Caco-2 (cell line): ENCODE results near the gene RPN2. TPM values are rescaled to one million over a fixed set of nuclear protein-coding genes. Genes with fewer than 3 reads are reported as not detected.

ENCODE experiments used
- BruUV-seq: library from RNA; stranded (reverse); fragments of 400-500 nt; replicated peaks from 2 replicates; lab custom pipeline; 2021; lab: Mats Ljungman, UMichigan
- CTCF ChIA-PET: fragments of 300-600 bp; sonication (Branson Sonifier 250); formaldehyde crosslinking; loops from one replicate; lab custom pipeline; 2022; ENCODE audit warnings: antibody characterized with exemption; lab: Charles Lee
- POLR2A ChIA-PET: fragments of 300-600 bp; sonication (Branson Sonifier 250); formaldehyde crosslinking; loops from one replicate; lab custom pipeline; 2022; ENCODE audit warnings: antibody characterized with exemption; lab: Charles Lee
- DNase-seq, 2 experiments: peaks; one replicate each; pipeline versions ENCODE4 v3.0.0 to v3.0.0-alpha.2; 2020 to 2022
- H3K27me3 ChIP-seq: replicated peaks from 2 replicates; pipeline ENCODE4 v1.6.0; 2011; ENCODE audit warnings: low read length; ENCODE audit not compliant: control insufficient read depth, insufficient read depth
- H3K36me3 ChIP-seq: 2 replicates; pipeline ENCODE4 v1.5.1; 2011; ENCODE audit warnings: low read length; ENCODE audit not compliant: control insufficient read depth, insufficient read depth
- H3K4me1 ChIP-seq: fragments of 250-450 bp; sonication (Bioruptor Pico); 2 replicates; pipeline ENCODE4 v1.5.1; 2020; ENCODE audit warnings: mild to moderate bottlenecking
- H3K4me3 ChIP-seq: 2 replicates; pipeline ENCODE4 v1.5.1; 2011; ENCODE audit warnings: low read depth, mild to moderate bottlenecking, control low read depth, low read length
- H3K9me3 ChIP-seq: fragments of 250-450 bp; sonication (Bioruptor Pico); 2 replicates; pipeline ENCODE4 v1.5.1; 2020; ENCODE audit warnings: mild to moderate bottlenecking, moderate library complexity
- H3K27ac Mint-ChIP-seq: one replicate; pipeline ENCODE4 v1.8.0; 2022; ENCODE audit warnings: mixed read lengths; ENCODE audit not compliant: unreplicated experiment
- H3K27me3 Mint-ChIP-seq: one replicate; pipeline ENCODE4 v1.8.0; 2022; ENCODE audit warnings: mixed read lengths; ENCODE audit not compliant: insufficient read depth, unreplicated experiment
- H3K36me3 Mint-ChIP-seq: one replicate; pipeline ENCODE4 v1.8.0; 2022; ENCODE audit warnings: mild to moderate bottlenecking, mixed read lengths; ENCODE audit not compliant: insufficient read depth, unreplicated experiment
- H3K4me1 Mint-ChIP-seq: one replicate; pipeline ENCODE4 v1.8.0; 2022; ENCODE audit warnings: low read depth, mixed read lengths; ENCODE audit not compliant: unreplicated experiment
- H3K4me3 Mint-ChIP-seq: one replicate; pipeline ENCODE4 v1.8.0; 2022; ENCODE audit warnings: mild to moderate bottlenecking, moderate library complexity, mixed read lengths; ENCODE audit not compliant: unreplicated experiment
- H3K9me3 Mint-ChIP-seq: one replicate; pipeline ENCODE4 v1.8.0; 2022; ENCODE audit warnings: mixed read lengths; ENCODE audit not compliant: unreplicated experiment
- CTCF ChIP-seq, 2 experiments: fragments of 200-600 bp in 1 of 2; IDR thresholded peaks; 1 replicate in 1 of 2; 2 replicates in 1 of 2; pipeline versions ENCODE4 v1.5.1 to v1.8.0; 2011 to 2022; ENCODE audit warnings: antibody characterized with exemption in 1 of 2, control low read depth in 1 of 2, inconsistent platforms in 1 of 2, low read depth in 1 of 2, low read length in 1 of 2, mild to moderate bottlenecking in 1 of 2, moderate library complexity in 1 of 2; ENCODE audit not compliant: insufficient read depth in 1 of 2, severe bottlenecking in 1 of 2, unreplicated experiment in 1 of 2
- intact Hi-C: fragments of 100-400 bp; cut with micrococcal nuclease; formaldehyde crosslinking; loops from one replicate; pipeline ENCODE4 v1.10.0; 2022; ENCODE audit not compliant: unreplicated experiment
- total RNA-seq: library from RNA; stranded (reverse); gene quantifications from 2 replicates; pipeline ENCODE4 v1.2.3, GENCODE V29; 2022

The RPN2 gene
- total RNA-seq, 1 experiment from 2014 or later = 838 TPM

DNA sequence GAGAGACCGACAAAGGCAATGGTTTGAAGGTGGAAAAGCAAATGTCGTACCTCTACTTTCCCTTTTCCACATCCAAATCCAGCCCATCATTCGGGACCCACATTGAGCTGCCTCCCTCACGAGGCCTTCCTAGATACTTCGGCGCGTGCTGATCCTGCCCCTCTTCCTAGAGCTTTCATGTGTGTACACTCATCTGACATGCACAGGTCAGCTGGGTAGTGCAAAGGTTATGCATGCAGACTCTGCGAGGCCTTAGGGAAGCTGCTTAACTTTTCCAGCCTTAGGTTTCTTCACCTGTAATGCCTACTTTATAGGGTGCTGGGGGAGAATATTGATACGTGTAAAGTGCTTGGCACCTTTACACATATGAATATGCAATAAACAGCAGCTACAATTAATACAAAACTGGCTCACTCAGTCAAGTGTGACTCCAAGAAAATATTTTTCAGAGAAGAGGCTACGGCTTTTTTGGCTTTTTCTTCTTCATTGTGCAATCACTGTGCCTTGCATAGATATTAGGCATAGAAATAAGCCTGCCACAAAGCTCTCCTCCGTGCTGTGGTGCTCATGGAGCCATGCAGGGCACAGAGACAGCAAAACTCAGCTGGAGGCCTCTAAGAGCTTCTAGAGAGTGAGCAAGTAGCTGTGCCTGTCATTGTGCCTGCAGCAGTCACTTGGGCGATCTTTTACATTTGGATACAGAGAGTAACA lies 106.7 kb downstream of the RPN2 start:
- Mint-ChIP-seq H3K36me3 (peaks cover 8% of the 10 kb centered on the region), H3K27me3 (no peaks in the 10 kb centered on the region), H3K9me3 (no peaks in the 10 kb centered on the region), H3K4me3 (no peak overlapping the region), H3K4me1 (peaks cover 7% of the 10 kb centered on the region), H3K27ac (no peak overlapping the region)
- Histone ChIP-seq H3K27me3 (no peaks in the 10 kb centered on the region), H3K9me3 (no peaks in the 10 kb centered on the region), H3K4me3 (no peak overlapping the region), H3K4me1 (peaks cover 21% of the 10 kb centered on the region), H3K36me3 (no peaks in the 10 kb centered on the region)
- ChIA-PET POLR2A (interaction anchor here (1.1 kb wide), 1 partner anchor 59 kb away, joined by 6 read pairs; no protein-coding TSS in a partner anchor), CTCF (interaction anchor here (0.6 to 0.9 kb wide), 3 partner anchors 11 to 107 kb away, joined by 3 read pairs; partner anchors contain the start of genes MROH8 and RPN2)
- no TSS peak for BruUV-seq
- intact Hi-C loops = no loop called here
- TF ChIP-seq CTCF (IDR thresholded peaks at IDR 0.05; ENCODE audit: insufficient read depth in 1 of 2, low read depth in 1 of 2, low read length in 1 of 2, severe bottlenecking in 1 of 2, unreplicated experiment in 1 of 2) = no peak
- DNase-seq = peak in 1 of 2 experiments; percentile 40

- Mint-ChIP-seq H3K27me3 (no peaks in the 10 kb centered on the region), H3K4me1 (peaks cover 7% of the 10 kb centered on the region), H3K27ac (no peak overlapping the region), H3K36me3 (peaks cover 23% of the 10 kb centered on the region), H3K4me3 (peak overlapping the region; percentile 86), H3K9me3 (no peaks in the 10 kb centered on the region)
- TF ChIP-seq CTCF (IDR thresholded peaks at IDR 0.05; ENCODE audit: insufficient read depth in 1 of 2, low read depth in 1 of 2, low read length in 1 of 2, severe bottlenecking in 1 of 2, unreplicated experiment in 1 of 2) = no peak
- no peak for DNase-seq
- H3K27me3 ChIP-seq = no peaks in the 10 kb centered on the region
- H3K4me3 ChIP-seq = no peak overlapping the region
- H3K9me3 ChIP-seq = no peaks in the 10 kb centered on the region
- intact Hi-C loops = no loop called here
- H3K4me1 ChIP-seq = peaks cover 20% of the 10 kb centered on the region
- BruUV-seq = no TSS peak
- peaks cover 2% of the 10 kb centered on the region for H3K36me3 ChIP-seq
- POLR2A ChIA-PET = interaction anchor here (0.6 to 3.0 kb wide), 2 partner anchors 18 to 56 kb away, joined by 5 to 45 read pairs; no protein-coding TSS in a partner anchor
- CTCF ChIA-PET = no interaction called here
Observed at GRCh38 chr20:37288091-37288490, 109.0 kb downstream of the RPN2 start.

GRCh38 chr20:37290158-37290810 lies 111.2 kb downstream of the RPN2 start:
- POLR2A ChIA-PET = interaction anchor here (0.9 to 3.0 kb wide), 6 partner anchors 10 to 111 kb away, joined by 3 to 45 read pairs (median 6); partner anchors contain the start of genes MROH8 and RPN2
- Mint-ChIP-seq H3K9me3 (peaks cover 5% of the 10 kb centered on the region), H3K4me1 (peaks cover 18% of the 10 kb centered on the region), H3K4me3 (peak overlapping the region; percentile 86), H3K27ac (peak overlapping the region; percentile 96), H3K27me3 (no peaks in the 10 kb centered on the region), H3K36me3 (peaks cover 36% of the 10 kb centered on the region)
- no peak for TF ChIP-seq CTCF (IDR thresholded peaks at IDR 0.05; ENCODE audit: insufficient read depth in 1 of 2, low read depth in 1 of 2, low read length in 1 of 2, severe bottlenecking in 1 of 2, unreplicated experiment in 1 of 2)
- CTCF ChIA-PET = no interaction called here
- H3K36me3 ChIP-seq = peaks cover 2% of the 10 kb centered on the region
- no peaks in the 10 kb centered on the region for H3K9me3 ChIP-seq
- intact Hi-C loops = loop anchor here (5.0 kb wide), 1 partner anchor 107 kb away; no protein-coding TSS in a partner anchor
- no TSS peak for BruUV-seq
- peak overlapping the region; percentile 60 for H3K4me3 ChIP-seq
- H3K27me3 ChIP-seq = no peaks in the 10 kb centered on the region
- no peak for DNase-seq
- H3K4me1 ChIP-seq = peaks cover 5% of the 10 kb centered on the region
